Right ventricle myocardium superior (tissue), 1 donor: ENCODE measurements around the gene IWS1. TPM values are rescaled to one million over a fixed set of nuclear protein-coding genes. Genes with fewer than 3 reads are reported as not detected.
"Not testable (repeated sequence)": the region's sequence is repeated elsewhere in the genome, so short reads cannot be mapped to it uniquely, and the experiment has no call there.

Experiments
- ATAC-seq: fragments of 200-7000 bp; cut with Tn5 transposase; one replicate; pipeline ENCODE4 v1.9.1; 2020; ENCODE audit warnings: mild to moderate bottlenecking; ENCODE audit not compliant: poor library complexity
- DNase-seq: peaks from one replicate; pipeline ENCODE4 v3.0.0-alpha.2; 2020
- intact Hi-C: fragments of 100-400 bp; cut with DNase I; formaldehyde crosslinking; loops from one replicate; pipeline ENCODE4 v1.11.2; 2022
- total RNA-seq: library from RNA; stranded (reverse); fragmentation: NEBNext Ultra II Directional; extraction: Animal tissue kit (Norgen Biotek cat#: 25700); gene quantifications from one replicate; pipeline ENCODE4 v1.2.1, GENCODE V29; 2021
- donor health status: DM: no; HTN: yes; CAD: no; lungs with severe emphysema.

IWS1 gene
- total RNA-seq, 1 donor from 2014 or later = 57.7 TPM

- ATAC-seq (no peak), DNase-seq (no peak)
- intact Hi-C loops = no loop called here
Observed at GRCh38 chr2:127472268-127472667, 54.0 kb downstream of the IWS1 start.

GRCh38 chr2:127471286-127471988 is 54.9 kb downstream of the IWS1 start:
- ATAC-seq = no peak
- no peak for DNase-seq
- intact Hi-C loops = no loop called here

GRCh38 chr2:127469974-127470373 is 56.3 kb downstream of the IWS1 start:
- ATAC-seq = no peak
- DNase-seq = no peak
- intact Hi-C loops = no loop called here

GRCh38 chr2:127469051-127469450 is 57.2 kb downstream of the IWS1 start:
- intact Hi-C loops = no loop called here
- ATAC-seq (no peak), DNase-seq (no peak)

GRCh38 chr2:127465258-127465657 is 61.0 kb downstream of the IWS1 start:
- no peak for DNase-seq
- intact Hi-C loops = no loop called here
- no peak for ATAC-seq

GRCh38 chr2:127464470-127465257 is 61.6 kb downstream of the IWS1 start:
- DNase-seq = no peak
- no peak for ATAC-seq
- intact Hi-C loops = no loop called here

GRCh38 chr2:127463155-127463991 is 62.9 kb downstream of the IWS1 start:
- DNase-seq (no peak), ATAC-seq (no peak)
- intact Hi-C loops = no loop called here

- ATAC-seq = no peak
- no peak for DNase-seq
- intact Hi-C loops = no loop called here
Observed at GRCh38 chr2:127462461-127462860, 63.8 kb downstream of the IWS1 start.

GRCh38 chr2:127456960-127457359 is 69.3 kb downstream of the IWS1 start:
- intact Hi-C loops = no loop called here
- ATAC-seq (no peak), DNase-seq (no peak)

GRCh38 chr2:127455566-127456493 is 70.5 kb downstream of the IWS1 start:
- no peak for DNase-seq
- intact Hi-C loops = no loop called here
- no peak for ATAC-seq

- DNase-seq (no peak), ATAC-seq (no peak)
- intact Hi-C loops = no loop called here
Observed at GRCh38 chr2:127454595-127455565, 71.4 kb downstream of the IWS1 start.

GRCh38 chr2:127453392-127454171 is 72.7 kb downstream of the IWS1 start:
- DNase-seq (no peak), ATAC-seq (no peak)
- intact Hi-C loops = no loop called here

- ATAC-seq (no peak), DNase-seq (no peak)
- intact Hi-C loops = no loop called here
Observed at GRCh38 chr2:127453013-127453391, 73.3 kb downstream of the IWS1 start.

GRCh38 chr2:127452423-127452822 is 73.9 kb downstream of the IWS1 start:
- DNase-seq, intact Hi-C loops, ATAC-seq: not testable (repeated sequence)

GRCh38 chr2:127451981-127452380 is 74.3 kb downstream of the IWS1 start:
- ATAC-seq = no peak
- no peak for DNase-seq
- intact Hi-C loops = no loop called here

- no peak for DNase-seq
- intact Hi-C loops = no loop called here
- ATAC-seq = no peak
Observed at GRCh38 chr2:127449898-127450297, 76.4 kb downstream of the IWS1 start.

GRCh38 chr2:127449414-127449813 is 76.9 kb downstream of the IWS1 start:
- intact Hi-C loops = no loop called here
- ATAC-seq (no peak), DNase-seq (no peak)
